Erythroblast (primary cell): ENCODE measurements around the gene LAPTM5.

ENCODE experiments used
- GATA1 ChIP-seq: IDR thresholded peaks from 2 replicates; pipeline ENCODE4 v1.6.1; 2011; ENCODE audit warnings: low read depth, mild to moderate bottlenecking, control low read depth, low read length, moderate library complexity
- POLR2A ChIP-seq: IDR thresholded peaks from 2 replicates; pipeline ENCODE4 v1.6.1; 2011; ENCODE audit warnings: mild to moderate bottlenecking, low read length

DNA sequence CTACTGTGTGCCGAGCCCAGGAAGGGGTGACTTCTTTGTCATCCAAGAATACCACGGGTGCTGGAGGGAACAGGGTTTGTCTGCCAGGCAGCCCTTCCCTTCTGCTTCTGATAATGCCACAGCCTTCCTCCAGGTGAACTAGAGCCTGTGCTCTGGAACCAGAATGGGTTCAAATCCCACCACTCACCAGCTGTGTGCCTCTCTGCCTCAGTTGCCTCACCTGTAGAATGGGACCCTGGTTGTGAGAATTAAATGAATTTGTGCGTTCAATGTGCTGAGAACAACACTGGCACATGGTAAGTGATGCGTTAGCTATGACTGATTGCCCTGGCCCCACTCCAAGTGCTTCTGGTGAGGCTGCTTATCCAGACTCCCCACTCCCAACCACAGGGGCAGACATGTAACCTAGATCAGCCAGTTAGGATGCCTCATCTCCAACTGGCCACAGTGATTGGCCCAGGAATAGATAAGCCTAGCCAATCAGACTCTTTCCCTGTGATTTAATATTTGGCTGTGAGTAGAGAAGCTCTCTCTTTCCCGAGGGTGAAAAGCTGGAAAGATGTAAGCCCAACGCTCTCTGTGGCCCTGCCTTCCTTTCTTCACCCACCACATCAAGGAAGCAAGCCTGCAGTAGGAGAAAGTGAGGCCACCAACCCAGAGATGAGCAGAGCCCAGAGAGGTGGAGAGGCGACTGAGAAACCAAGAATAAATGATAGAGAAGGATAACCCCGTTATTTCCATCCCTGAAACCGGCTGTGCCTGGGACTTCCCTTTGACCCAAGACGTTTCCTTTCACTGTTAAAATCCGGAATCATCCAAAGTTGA is 20.8 kb upstream of the LAPTM5 start:
- TF ChIP-seq POLR2A: peak; percentile 97
- peak; percentile 52 for TF ChIP-seq GATA1
